ENCODE data around the gene EVA1B. TPM values are rescaled to one million over a fixed set of nuclear protein-coding genes. Genes with fewer than 3 reads are reported as not detected.
A peak's percentile ranks its signal among the peaks of the same experiment; 100 is the strongest.

The EVA1B gene
- 1 to 10 TPM; 2.0 to 4.2 TPM for total RNA-seq

GRCh38 chr1:36323636-36324352, at the start of gene EVA1B:
EVA1B (minus strand) TSS chr1:36323645; CDS start chr1:36323037, 608 bp downstream.
- peak in 1 of 2 donors; percentile 76 for DNase-seq (ENCODE audit: low spot score in 2 of 2)
- peak within 1 kb of the TSS; percentile 23 to 51 for H3K27ac Mint-ChIP-seq
- H3K9me3 Mint-ChIP-seq = no peaks in the 10 kb centered on the region
- peak; percentile 48 to 87 for ATAC-seq
- H3K36me3 Mint-ChIP-seq = peaks cover 0 to 4% of the 10 kb centered on the region in 2 donors

- ATAC-seq (no peak), DNase-seq (ENCODE audit: low spot score in 2 of 2) (no peak)
- no peaks in the 10 kb centered on the region for H3K9me3 Mint-ChIP-seq
- no peaks in the 10 kb centered on the region for H3K36me3 Mint-ChIP-seq
- H3K27ac Mint-ChIP-seq = peak overlapping the region; percentile 65 to 83
Observed at GRCh38 chr1:36372617-36373016, 49.2 kb upstream of the EVA1B start.

- ATAC-seq (peak; percentile 29 to 51), DNase-seq (ENCODE audit: low spot score in 2 of 2) (peak; percentile 73 to 92)
- H3K9me3 Mint-ChIP-seq = no peaks in the 10 kb centered on the region
- H3K27ac Mint-ChIP-seq = peak overlapping the region in 1 of 2 donors; percentile 5
- peaks cover 0 to 6% of the 10 kb centered on the region in 2 donors for H3K36me3 Mint-ChIP-seq
Observed at GRCh38 chr1:36369061-36369861, 45.8 kb upstream of the EVA1B start.

GRCh38 chr1:36367798-36368197, 44.4 kb upstream of the EVA1B start:
- ATAC-seq (no peak), DNase-seq (ENCODE audit: low spot score in 2 of 2) (no peak)
- Mint-ChIP-seq H3K36me3 (peaks cover 0 to 6% of the 10 kb centered on the region in 2 donors), H3K27ac (peak overlapping the region in 1 of 2 donors; percentile 89), H3K9me3 (no peaks in the 10 kb centered on the region)

- Mint-ChIP-seq H3K36me3 (peaks cover 0 to 6% of the 10 kb centered on the region in 2 donors), H3K9me3 (no peaks in the 10 kb centered on the region), H3K27ac (peak overlapping the region; percentile 84 to 89)
- DNase-seq (ENCODE audit: low spot score in 2 of 2) = no peak
- no peak for ATAC-seq
Observed at GRCh38 chr1:36367066-36367465, 43.6 kb upstream of the EVA1B start.

- peak; percentile 68 to 75 for ATAC-seq
- peak overlapping the region; percentile 89 to 94 for H3K27ac Mint-ChIP-seq
- H3K9me3 Mint-ChIP-seq = no peaks in the 10 kb centered on the region
- DNase-seq (ENCODE audit: low spot score in 2 of 2) = peak; percentile 38 to 60
- H3K36me3 Mint-ChIP-seq = peaks cover 0 to 6% of the 10 kb centered on the region in 2 donors
Observed at GRCh38 chr1:36366091-36366661, 42.7 kb upstream of the EVA1B start.

- no peak for ATAC-seq
- peak overlapping the region; percentile 89 to 94 for H3K27ac Mint-ChIP-seq
Observed at GRCh38 chr1:36365381-36365780, 41.9 kb upstream of the EVA1B start.

GRCh38 chr1:36359911-36360550, 36.6 kb upstream of the EVA1B start:
- no peak for DNase-seq (ENCODE audit: low spot score in 2 of 2)
- Mint-ChIP-seq H3K9me3 (no peaks in the 10 kb centered on the region), H3K36me3 (peaks cover 0 to 20% of the 10 kb centered on the region in 2 donors), H3K27ac (peak overlapping the region; percentile 34 to 86)
- ATAC-seq = peak; percentile 63 to 75

More at GRCh38 chr1:36365381-36365780, 41.9 kb upstream of the EVA1B start:
- DNase-seq (ENCODE audit: low spot score in 2 of 2) = no peak
- Mint-ChIP-seq H3K9me3 (no peaks in the 10 kb centered on the region), H3K36me3 (peaks cover 0 to 6% of the 10 kb centered on the region in 2 donors)

GRCh38 chr1:36359383-36359782, 35.9 kb upstream of the EVA1B start:
- Mint-ChIP-seq H3K36me3 (peaks cover 1 to 20% of the 10 kb centered on the region in 2 donors), H3K9me3 (no peaks in the 10 kb centered on the region), H3K27ac (peak overlapping the region; percentile 34 to 86)
- DNase-seq (ENCODE audit: low spot score in 2 of 2) = no peak
- no peak for ATAC-seq

GRCh38 chr1:36358514-36359084, 35.2 kb upstream of the EVA1B start:
- DNase-seq (ENCODE audit: low spot score in 2 of 2) (no peak), ATAC-seq (no peak)
- Mint-ChIP-seq H3K27ac (peak overlapping the region; percentile 12 to 34), H3K36me3 (peaks cover 5 to 20% of the 10 kb centered on the region in 2 donors), H3K9me3 (no peaks in the 10 kb centered on the region)

- no peak for ATAC-seq
- no peaks in the 10 kb centered on the region for H3K9me3 Mint-ChIP-seq
Observed at GRCh38 chr1:36355811-36356210, 32.4 kb upstream of the EVA1B start.

GRCh38 chr1:36354486-36354885, 31.0 kb upstream of the EVA1B start:
- Mint-ChIP-seq H3K9me3 (no peaks in the 10 kb centered on the region), H3K27ac (peak overlapping the region in 1 of 2 donors; percentile 87), H3K36me3 (peaks cover 5 to 16% of the 10 kb centered on the region in 2 donors)
- DNase-seq (ENCODE audit: low spot score in 2 of 2) = no peak
- ATAC-seq = no peak

More at GRCh38 chr1:36355811-36356210, 32.4 kb upstream of the EVA1B start:
- Mint-ChIP-seq H3K27ac (peak overlapping the region; percentile 37 to 69), H3K36me3 (peaks cover 5 to 20% of the 10 kb centered on the region in 2 donors)
- DNase-seq (ENCODE audit: low spot score in 2 of 2) = no peak

- peaks cover 3 to 5% of the 10 kb centered on the region in 2 donors for H3K36me3 Mint-ChIP-seq
- H3K27ac Mint-ChIP-seq = peak overlapping the region in 1 of 2 donors; percentile 87
- DNase-seq (ENCODE audit: low spot score in 2 of 2) (no peak), ATAC-seq (no peak)
- H3K9me3 Mint-ChIP-seq = no peaks in the 10 kb centered on the region
Observed at GRCh38 chr1:36352910-36353878, 29.7 kb upstream of the EVA1B start.

- H3K9me3 Mint-ChIP-seq = no peaks in the 10 kb centered on the region
- DNase-seq (ENCODE audit: low spot score in 2 of 2) (no peak), ATAC-seq (no peak)
- peak overlapping the region in 1 of 2 donors; percentile 92 for H3K27ac Mint-ChIP-seq
- H3K36me3 Mint-ChIP-seq = peaks cover 0 to 6% of the 10 kb centered on the region in 2 donors
Observed at GRCh38 chr1:36352125-36352909, 28.9 kb upstream of the EVA1B start.
